ENCODE results near the gene SUMF1.

Gene SUMF1

GRCh38 chr3:4449043-4449805 lies 17.8 kb downstream of the SUMF1 start:
- Histone ChIP-seq H3K4me1 (ENCODE audit: low read depth, poor library complexity, severe bottlenecking) (no peaks in the 10 kb centered on the region), H3K79me2 (ENCODE audit: insufficient read depth, low read depth) (no peaks in the 10 kb centered on the region), H4K20me1 (ENCODE audit: insufficient read depth) (no peaks in the 10 kb centered on the region), H3K9ac (no peak overlapping the region), H2AFZ (ENCODE audit: low read depth) (no peak overlapping the region), H3K4me2 (no peak overlapping the region), H3K27me3 (ENCODE audit: insufficient read depth, low read depth) (no peaks in the 10 kb centered on the region), H3K27ac (no peak overlapping the region), H3K36me3 (ENCODE audit: insufficient read depth) (no peaks in the 10 kb centered on the region), H3K4me3 (IDR thresholded peaks at IDR 0.05; ENCODE audit: insufficient read depth, low read depth, low read length) (no peak overlapping the region)
- TF ChIP-seq, protein P1, sequence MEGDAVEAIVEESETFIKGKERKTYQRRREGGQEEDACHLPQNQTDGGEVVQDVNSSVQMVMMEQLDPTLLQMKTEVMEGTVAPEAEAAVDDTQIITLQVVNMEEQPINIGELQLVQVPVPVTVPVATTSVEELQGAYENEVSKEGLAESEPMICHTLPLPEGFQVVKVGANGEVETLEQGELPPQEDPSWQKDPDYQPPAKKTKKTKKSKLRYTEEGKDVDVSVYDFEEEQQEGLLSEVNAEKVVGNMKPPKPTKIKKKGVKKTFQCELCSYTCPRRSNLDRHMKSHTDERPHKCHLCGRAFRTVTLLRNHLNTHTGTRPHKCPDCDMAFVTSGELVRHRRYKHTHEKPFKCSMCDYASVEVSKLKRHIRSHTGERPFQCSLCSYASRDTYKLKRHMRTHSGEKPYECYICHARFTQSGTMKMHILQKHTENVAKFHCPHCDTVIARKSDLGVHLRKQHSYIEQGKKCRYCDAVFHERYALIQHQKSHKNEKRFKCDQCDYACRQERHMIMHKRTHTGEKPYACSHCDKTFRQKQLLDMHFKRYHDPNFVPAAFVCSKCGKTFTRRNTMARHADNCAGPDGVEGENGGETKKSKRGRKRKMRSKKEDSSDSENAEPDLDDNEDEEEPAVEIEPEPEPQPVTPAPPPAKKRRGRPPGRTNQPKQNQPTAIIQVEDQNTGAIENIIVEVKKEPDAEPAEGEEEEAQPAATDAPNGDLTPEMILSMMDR (conservative IDR thresholded peaks at IDR 0.05; ENCODE audit: low read depth, low read length), result no peak

- Histone ChIP-seq H4K20me1 (ENCODE audit: insufficient read depth) (no peaks in the 10 kb centered on the region), H3K4me1 (ENCODE audit: low read depth, poor library complexity, severe bottlenecking) (no peaks in the 10 kb centered on the region), H3K4me3 (IDR thresholded peaks at IDR 0.05; ENCODE audit: insufficient read depth, low read depth, low read length) (no peak overlapping the region), H2AFZ (ENCODE audit: low read depth) (no peak overlapping the region), H3K79me2 (ENCODE audit: insufficient read depth, low read depth) (no peaks in the 10 kb centered on the region), H3K9ac (no peak overlapping the region), H3K4me2 (no peak overlapping the region), H3K36me3 (ENCODE audit: insufficient read depth) (no peaks in the 10 kb centered on the region), H3K27ac (no peak overlapping the region), H3K27me3 (ENCODE audit: insufficient read depth, low read depth) (no peaks in the 10 kb centered on the region)
- TF ChIP-seq, protein P1 (conservative IDR thresholded peaks at IDR 0.05; ENCODE audit: low read depth, low read length), result no peak
Observed at GRCh38 chr3:4448187-4448586, 18.9 kb downstream of the SUMF1 start.

DNA sequence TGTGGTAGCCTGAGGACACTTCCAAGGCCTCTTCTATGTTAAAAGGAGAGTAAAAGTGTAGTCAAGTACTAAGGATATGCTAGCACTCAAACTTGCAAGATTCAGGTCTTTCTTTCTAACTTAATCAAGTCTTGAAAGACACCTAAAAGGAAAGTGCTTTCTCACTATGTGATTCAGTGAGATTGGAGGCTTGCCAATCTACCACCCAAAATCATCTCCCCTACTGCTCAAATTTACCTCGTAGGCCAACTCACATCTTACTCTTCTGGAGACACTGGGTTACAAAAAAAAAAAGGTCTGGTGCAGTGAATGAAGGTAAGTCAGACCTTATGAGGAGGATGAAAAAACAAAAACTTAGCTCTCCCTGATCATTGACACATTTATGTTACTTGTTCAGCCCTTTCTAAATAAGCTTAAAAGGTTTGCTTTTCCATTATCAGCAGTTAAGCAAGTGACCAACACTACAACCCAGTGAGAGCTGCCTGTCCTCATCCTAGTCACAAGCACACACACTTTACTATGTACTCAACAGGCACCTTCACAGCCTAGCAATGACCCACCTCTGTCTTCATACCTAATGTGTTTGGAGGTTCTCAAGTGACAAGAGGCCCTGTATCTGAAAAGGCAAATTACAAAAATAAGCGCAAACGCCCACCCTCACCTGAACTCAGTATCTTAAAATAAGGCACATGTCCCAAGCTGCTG lies 19.6 kb downstream of the SUMF1 start:
- Histone ChIP-seq H3K4me2 (no peak overlapping the region), H3K27ac (no peak overlapping the region), H3K27me3 (ENCODE audit: insufficient read depth, low read depth) (no peaks in the 10 kb centered on the region), H4K20me1 (ENCODE audit: insufficient read depth) (no peaks in the 10 kb centered on the region), H3K4me3 (IDR thresholded peaks at IDR 0.05; ENCODE audit: insufficient read depth, low read depth, low read length) (no peak overlapping the region), H3K79me2 (ENCODE audit: insufficient read depth, low read depth) (no peaks in the 10 kb centered on the region), H2AFZ (ENCODE audit: low read depth) (no peak overlapping the region), H3K36me3 (ENCODE audit: insufficient read depth) (no peaks in the 10 kb centered on the region), H3K9ac (no peak overlapping the region), H3K4me1 (ENCODE audit: low read depth, poor library complexity, severe bottlenecking) (no peaks in the 10 kb centered on the region)
- TF ChIP-seq, protein P1 (conservative IDR thresholded peaks at IDR 0.05; ENCODE audit: low read depth, low read length), result no peak

DNA sequence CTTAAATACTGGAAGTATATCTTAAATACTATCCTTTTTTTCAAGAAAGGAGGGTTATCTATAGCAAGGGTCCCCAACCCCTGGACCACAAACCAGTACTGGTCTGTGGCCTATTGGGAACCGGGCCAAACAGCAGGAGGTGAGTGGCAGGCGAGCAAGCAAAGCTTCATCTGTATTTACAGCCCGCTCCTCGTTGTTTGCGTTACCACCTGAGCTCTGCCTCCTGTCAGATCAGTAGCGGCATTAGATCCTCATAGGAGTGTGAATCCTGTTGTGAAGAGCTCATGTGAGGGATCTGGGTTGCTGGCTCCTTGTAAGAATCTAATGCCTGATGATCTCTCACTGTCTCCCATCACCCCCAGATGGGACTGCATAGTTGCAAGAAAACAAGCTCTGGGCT lies 26.1 kb downstream of the SUMF1 start:
- no peaks in the 10 kb centered on the region for H4K20me1 ChIP-seq (ENCODE audit: insufficient read depth)
- H2AFZ ChIP-seq (ENCODE audit: low read depth), result no peak overlapping the region
- TF ChIP-seq, protein P1 (conservative IDR thresholded peaks at IDR 0.05; ENCODE audit: low read depth, low read length), result no peak
- H3K4me2 ChIP-seq, result no peak overlapping the region
- no peak overlapping the region for H3K27ac ChIP-seq
- H3K36me3 ChIP-seq (ENCODE audit: insufficient read depth), result no peaks in the 10 kb centered on the region
- no peak overlapping the region for H3K9ac ChIP-seq
- no peak overlapping the region for H3K4me3 ChIP-seq (IDR thresholded peaks at IDR 0.05; ENCODE audit: insufficient read depth, low read depth, low read length)
- H3K79me2 ChIP-seq (ENCODE audit: insufficient read depth, low read depth), result no peaks in the 10 kb centered on the region
- H3K27me3 ChIP-seq (ENCODE audit: insufficient read depth, low read depth), result no peaks in the 10 kb centered on the region
- no peaks in the 10 kb centered on the region for H3K4me1 ChIP-seq (ENCODE audit: low read depth, poor library complexity, severe bottlenecking)

Measured in KMS-11 (cell line).